ENCODE results near the gene MTMR12.
"Not testable (repeated sequence)": the region's sequence is repeated elsewhere in the genome, so short reads cannot be mapped to it uniquely, and the experiment has no call there.

MTMR12 gene

DNA sequence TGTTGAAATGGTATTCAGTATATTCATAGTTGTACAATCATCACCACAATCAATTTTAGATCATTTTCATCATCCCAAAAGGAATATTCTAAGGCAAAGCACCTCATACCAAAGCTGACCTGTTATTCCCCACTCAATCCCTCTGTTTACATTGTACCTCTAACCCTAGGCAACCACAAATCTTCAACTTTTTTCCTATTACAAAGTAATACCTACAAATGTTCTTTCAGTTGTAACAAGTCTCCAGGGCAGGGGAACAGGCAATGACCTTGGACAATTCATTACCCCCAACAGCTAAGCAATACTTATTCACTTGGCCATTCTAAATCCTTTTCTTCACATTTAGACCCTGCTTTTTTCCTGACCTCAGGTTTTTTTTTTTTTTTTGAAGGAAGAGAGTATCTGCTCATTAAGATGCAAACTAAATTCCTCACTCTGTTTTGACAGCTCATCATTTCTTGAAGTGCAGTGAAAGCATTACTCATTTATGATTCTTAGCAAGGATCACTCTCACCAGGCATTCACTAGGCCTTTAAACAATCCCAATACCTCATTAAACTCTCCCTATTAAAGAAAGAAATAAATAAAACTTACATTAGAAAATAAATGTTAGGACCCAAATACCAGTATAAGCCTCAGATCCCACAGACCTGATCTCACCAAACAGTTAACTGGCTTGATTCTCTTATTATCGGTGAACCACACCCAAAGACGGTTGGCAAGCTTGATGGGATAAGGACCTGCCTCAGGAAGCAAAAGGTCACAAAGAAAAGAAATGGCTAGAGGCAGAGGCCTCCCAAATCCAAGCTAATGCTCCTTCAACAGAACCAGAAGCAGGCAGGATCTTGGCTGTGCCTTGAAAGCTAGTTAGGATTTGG is 15.3 kb downstream of the MTMR12 start:
- H3K27ac ChIP-seq (ENCODE audit: low read length): no peak overlapping the region
- H3K36me3 ChIP-seq (ENCODE audit: control insufficient read depth in 2 of 2, insufficient read depth in 2 of 2, low read length in 2 of 2): peaks cover 8 to 13% of the 10 kb centered on the region in 2 donors
- peaks cover 8% of the 10 kb centered on the region for H3K4me1 ChIP-seq (ENCODE audit: control insufficient read depth, insufficient read depth, low read length)
- H3K27me3 ChIP-seq (ENCODE audit: control insufficient read depth in 1 of 2, insufficient read depth in 2 of 2, low read length in 2 of 2): no peaks in the 10 kb centered on the region
- H3K4me3 ChIP-seq (ENCODE audit: low read length in 2 of 2): no peak overlapping the region
- H3K9me3 ChIP-seq (ENCODE audit: control insufficient read depth in 2 of 2, low read length in 2 of 2): no peaks in the 10 kb centered on the region
- no peak overlapping the region for H3K9ac ChIP-seq (ENCODE audit: low read length in 2 of 2)

DNA sequence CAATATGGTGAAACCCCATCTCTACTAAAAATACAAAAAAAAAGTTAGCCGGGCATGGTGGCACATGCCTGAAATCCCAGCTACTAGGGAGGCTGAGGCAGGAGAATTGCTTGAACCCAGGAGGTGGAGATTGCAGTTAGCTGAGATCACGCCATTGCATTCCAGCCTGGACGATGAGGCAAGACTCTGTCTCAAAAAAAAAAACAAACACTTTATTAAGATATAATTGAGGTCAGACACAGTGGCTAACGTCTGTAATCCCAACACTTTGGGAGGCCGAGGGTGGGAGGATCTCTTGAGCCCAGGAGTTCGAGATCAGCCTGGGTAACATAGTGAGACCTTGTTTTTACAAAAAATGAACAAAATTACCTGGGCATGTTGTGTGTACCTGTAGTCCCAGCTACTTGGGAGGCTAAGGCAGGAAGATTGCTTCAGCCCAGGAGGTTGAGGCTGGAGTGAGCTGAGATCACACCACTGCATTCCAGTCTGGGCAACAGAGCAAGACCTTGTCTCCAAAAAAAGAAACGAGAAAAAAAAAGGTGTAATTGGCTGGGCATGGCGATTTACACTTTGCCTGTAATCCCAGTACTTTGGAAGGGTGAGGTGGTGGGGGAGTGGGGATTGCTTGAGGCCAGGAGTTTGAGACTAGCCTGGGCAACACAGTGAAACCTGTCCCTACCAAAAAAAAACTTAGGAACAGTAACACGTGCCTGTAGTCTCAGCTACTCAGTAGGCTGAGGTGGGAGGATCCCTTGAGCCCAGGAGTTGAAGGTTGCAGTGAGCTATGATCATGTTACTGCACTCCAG is 16.6 kb downstream of the MTMR12 start:
- not testable (repeated sequence) for H3K27ac ChIP-seq (ENCODE audit: low read length); H3K4me3 ChIP-seq (ENCODE audit: low read length in 2 of 2); H3K9me3 ChIP-seq (ENCODE audit: control insufficient read depth in 2 of 2, low read length in 2 of 2); H3K9ac ChIP-seq (ENCODE audit: low read length in 2 of 2); H3K4me1 ChIP-seq (ENCODE audit: control insufficient read depth, insufficient read depth, low read length); H3K27me3 ChIP-seq (ENCODE audit: control insufficient read depth in 1 of 2, insufficient read depth in 2 of 2, low read length in 2 of 2)
- peaks cover 8 to 16% of the 10 kb centered on the region in 2 donors for H3K36me3 ChIP-seq (ENCODE audit: control insufficient read depth in 2 of 2, insufficient read depth in 2 of 2, low read length in 2 of 2)

DNA sequence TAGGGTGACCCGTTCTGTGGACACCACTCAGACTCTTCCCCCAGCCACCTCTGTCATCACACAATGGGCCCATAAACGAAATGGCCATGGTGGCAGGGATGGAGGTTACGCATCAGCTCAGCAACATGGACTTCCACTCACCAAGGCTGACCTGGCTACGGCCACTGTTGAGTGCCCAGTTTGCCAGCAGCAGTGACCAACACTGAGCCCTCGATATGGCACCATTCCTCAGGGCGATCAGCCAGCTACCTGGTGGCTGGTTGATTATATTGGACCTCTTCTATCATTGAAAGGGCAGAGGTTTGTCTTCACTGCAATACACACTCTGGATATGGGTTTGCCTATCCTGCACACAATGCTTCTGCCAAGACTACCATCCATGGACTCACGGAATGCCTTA is 21.1 kb downstream of the MTMR12 start:
- Histone ChIP-seq H3K4me1 (ENCODE audit: control insufficient read depth, insufficient read depth, low read length) (no peaks in the 10 kb centered on the region), H3K27me3 (ENCODE audit: control insufficient read depth in 1 of 2, insufficient read depth in 2 of 2, low read length in 2 of 2) (no peaks in the 10 kb centered on the region), H3K9me3 (ENCODE audit: control insufficient read depth in 2 of 2, low read length in 2 of 2) (no peaks in the 10 kb centered on the region), H3K27ac (ENCODE audit: low read length) (no peak overlapping the region), H3K36me3 (ENCODE audit: control insufficient read depth in 2 of 2, insufficient read depth in 2 of 2, low read length in 2 of 2) (peaks cover 6 to 13% of the 10 kb centered on the region in 2 donors), H3K9ac (ENCODE audit: low read length in 2 of 2) (no peak overlapping the region), H3K4me3 (ENCODE audit: low read length in 2 of 2) (no peak overlapping the region)

DNA sequence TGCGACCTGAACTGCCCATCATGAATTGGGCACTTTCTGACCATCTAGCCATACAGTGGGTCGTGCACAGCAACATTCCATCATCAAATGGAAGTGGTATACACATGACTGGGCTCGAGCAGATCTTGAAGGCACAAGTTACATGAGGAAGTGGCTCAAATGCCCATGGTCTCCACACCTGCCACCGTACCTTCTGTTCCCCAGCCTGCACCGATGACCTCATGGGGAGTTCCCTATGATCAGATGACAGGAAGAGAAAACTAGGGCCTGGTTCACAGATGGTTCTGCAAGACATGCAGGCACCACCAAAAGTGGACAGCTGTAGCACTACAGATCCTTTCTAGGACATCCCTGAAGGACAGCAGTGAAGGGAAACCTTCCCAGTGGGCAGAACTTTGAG is 21.8 kb downstream of the MTMR12 start:
- Histone ChIP-seq H3K9me3 (ENCODE audit: control insufficient read depth in 2 of 2, low read length in 2 of 2) (no peaks in the 10 kb centered on the region), H3K9ac (ENCODE audit: low read length in 2 of 2) (no peak overlapping the region), H3K27ac (ENCODE audit: low read length) (no peak overlapping the region), H3K4me3 (ENCODE audit: low read length in 2 of 2) (no peak overlapping the region), H3K36me3 (ENCODE audit: control insufficient read depth in 2 of 2, insufficient read depth in 2 of 2, low read length in 2 of 2) (peaks cover 6 to 8% of the 10 kb centered on the region in 2 donors), H3K4me1 (ENCODE audit: control insufficient read depth, insufficient read depth, low read length) (no peaks in the 10 kb centered on the region), H3K27me3 (ENCODE audit: control insufficient read depth in 1 of 2, insufficient read depth in 2 of 2, low read length in 2 of 2) (no peaks in the 10 kb centered on the region)

- not testable (repeated sequence) for H3K36me3 ChIP-seq (ENCODE audit: control insufficient read depth in 2 of 2, insufficient read depth in 2 of 2, low read length in 2 of 2); H3K9ac ChIP-seq (ENCODE audit: low read length in 2 of 2); H3K4me3 ChIP-seq (ENCODE audit: low read length in 2 of 2); H3K9me3 ChIP-seq (ENCODE audit: control insufficient read depth in 2 of 2, low read length in 2 of 2); H3K4me1 ChIP-seq (ENCODE audit: control insufficient read depth, insufficient read depth, low read length); H3K27me3 ChIP-seq (ENCODE audit: control insufficient read depth in 1 of 2, insufficient read depth in 2 of 2, low read length in 2 of 2); H3K27ac ChIP-seq (ENCODE audit: low read length)
Measured at GRCh38 chr5:32290501-32290900, 22.2 kb downstream of the MTMR12 start.

DNA sequence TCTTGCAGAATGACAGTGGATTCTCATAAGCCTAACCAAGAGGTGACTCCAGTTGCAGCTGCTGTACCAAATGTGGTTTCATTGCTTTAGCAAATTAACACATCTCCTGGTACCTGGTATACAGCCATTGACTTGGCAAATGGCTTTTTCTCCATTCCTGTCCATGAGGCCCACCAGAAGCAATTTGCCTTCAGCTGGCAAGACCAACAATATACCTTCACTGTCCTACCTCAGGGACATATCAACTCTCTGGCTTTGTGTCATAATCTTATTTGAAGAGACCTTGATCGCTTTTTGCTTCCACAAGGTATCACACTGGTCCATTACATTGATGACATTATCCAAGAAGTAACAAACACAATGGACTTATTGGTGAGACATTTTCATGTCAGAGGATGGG is 22.8 kb downstream of the MTMR12 start:
- H3K36me3 ChIP-seq (ENCODE audit: control insufficient read depth in 2 of 2, insufficient read depth in 2 of 2, low read length in 2 of 2); H3K27me3 ChIP-seq (ENCODE audit: control insufficient read depth in 1 of 2, insufficient read depth in 2 of 2, low read length in 2 of 2); H3K9me3 ChIP-seq (ENCODE audit: control insufficient read depth in 2 of 2, low read length in 2 of 2); H3K27ac ChIP-seq (ENCODE audit: low read length); H3K4me1 ChIP-seq (ENCODE audit: control insufficient read depth, insufficient read depth, low read length); H3K9ac ChIP-seq (ENCODE audit: low read length in 2 of 2); H3K4me3 ChIP-seq (ENCODE audit: low read length in 2 of 2): not testable (repeated sequence)

DNA sequence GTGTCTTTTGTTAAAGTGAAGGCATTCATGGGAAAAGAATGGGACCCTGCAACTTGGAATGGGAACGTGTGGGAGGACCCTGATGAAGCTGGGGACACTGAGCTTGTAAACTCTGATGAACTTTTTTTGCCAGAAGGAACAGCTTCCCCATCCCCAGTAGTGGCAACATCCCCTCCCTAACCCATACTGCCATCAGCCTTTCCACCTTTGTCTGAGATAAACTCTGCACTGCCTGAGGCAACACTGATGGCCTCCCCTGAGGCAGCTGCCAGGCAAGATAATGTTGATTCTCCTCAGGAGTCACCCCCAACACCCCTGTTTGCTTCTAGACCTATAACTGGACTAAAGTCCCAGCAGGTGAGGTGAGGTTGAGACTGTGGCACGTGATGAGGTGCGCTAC is 24.6 kb downstream of the MTMR12 start:
- H3K9ac ChIP-seq (ENCODE audit: low read length in 2 of 2); H3K4me1 ChIP-seq (ENCODE audit: control insufficient read depth, insufficient read depth, low read length); H3K4me3 ChIP-seq (ENCODE audit: low read length in 2 of 2); H3K36me3 ChIP-seq (ENCODE audit: control insufficient read depth in 2 of 2, insufficient read depth in 2 of 2, low read length in 2 of 2); H3K27ac ChIP-seq (ENCODE audit: low read length); H3K27me3 ChIP-seq (ENCODE audit: control insufficient read depth in 1 of 2, insufficient read depth in 2 of 2, low read length in 2 of 2); H3K9me3 ChIP-seq (ENCODE audit: control insufficient read depth in 2 of 2, low read length in 2 of 2): not testable (repeated sequence)

DNA sequence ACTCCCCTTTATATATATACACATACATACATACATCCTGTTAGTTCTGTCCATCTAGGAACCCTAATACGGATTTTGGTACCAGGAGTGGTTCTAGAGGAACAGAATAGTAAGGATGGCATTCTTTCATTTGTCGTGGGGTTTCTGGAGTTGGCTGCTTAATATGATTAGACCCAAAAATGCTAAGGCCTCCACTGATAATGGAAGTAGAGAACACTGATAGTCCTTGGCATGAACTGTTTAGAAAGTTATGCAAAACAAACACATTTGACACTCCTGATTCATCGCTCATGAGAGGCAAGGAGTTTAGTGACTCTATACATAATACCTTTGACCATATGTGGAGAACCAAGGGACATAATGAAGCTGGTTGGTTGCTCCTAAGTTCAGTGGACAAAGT is 25.2 kb downstream of the MTMR12 start:
- not testable (repeated sequence) for H3K4me3 ChIP-seq (ENCODE audit: low read length in 2 of 2); H3K36me3 ChIP-seq (ENCODE audit: control insufficient read depth in 2 of 2, insufficient read depth in 2 of 2, low read length in 2 of 2); H3K9ac ChIP-seq (ENCODE audit: low read length in 2 of 2); H3K9me3 ChIP-seq (ENCODE audit: control insufficient read depth in 2 of 2, low read length in 2 of 2); H3K27ac ChIP-seq (ENCODE audit: low read length); H3K27me3 ChIP-seq (ENCODE audit: control insufficient read depth in 1 of 2, insufficient read depth in 2 of 2, low read length in 2 of 2); H3K4me1 ChIP-seq (ENCODE audit: control insufficient read depth, insufficient read depth, low read length)

DNA sequence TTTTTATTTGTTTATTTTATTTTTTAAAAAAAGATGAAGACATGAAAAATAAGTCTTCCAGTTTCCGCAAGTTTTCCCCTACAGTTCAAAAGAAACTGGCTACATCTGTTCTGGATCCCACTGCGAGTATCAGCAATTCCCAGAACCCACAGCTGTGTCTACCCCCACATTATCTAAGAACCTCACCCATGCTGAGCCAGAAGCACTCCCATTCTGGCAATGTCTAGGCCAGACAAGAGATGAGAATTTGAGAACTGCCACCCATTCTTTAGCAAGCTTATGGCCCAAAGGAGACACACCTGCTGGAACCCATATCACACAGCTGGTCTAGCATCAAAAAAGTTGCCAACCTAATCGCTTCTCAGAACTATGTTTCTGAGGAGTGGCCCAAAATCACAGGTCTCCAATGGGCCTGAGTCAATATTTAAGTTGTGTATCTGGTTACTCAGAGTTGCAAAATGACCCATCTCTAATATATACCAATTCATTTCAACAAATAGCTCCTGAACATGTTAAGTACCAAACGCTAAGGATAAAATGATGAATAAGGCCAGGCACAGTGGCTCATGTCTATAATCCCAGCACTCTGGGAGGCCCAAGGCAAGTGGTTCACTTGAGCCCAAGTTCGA is 27.1 kb downstream of the MTMR12 start:
- peaks cover 0 to 2% of the 10 kb centered on the region in 2 donors for H3K36me3 ChIP-seq (ENCODE audit: control insufficient read depth in 2 of 2, insufficient read depth in 2 of 2, low read length in 2 of 2)
- H3K27ac ChIP-seq (ENCODE audit: low read length): no peak overlapping the region
- H3K9me3 ChIP-seq (ENCODE audit: control insufficient read depth in 2 of 2, low read length in 2 of 2): no peaks in the 10 kb centered on the region
- peaks cover 3% of the 10 kb centered on the region for H3K4me1 ChIP-seq (ENCODE audit: control insufficient read depth, insufficient read depth, low read length)
- H3K9ac ChIP-seq (ENCODE audit: low read length in 2 of 2): no peak overlapping the region
- H3K4me3 ChIP-seq (ENCODE audit: low read length in 2 of 2): no peak overlapping the region
- H3K27me3 ChIP-seq (ENCODE audit: control insufficient read depth in 1 of 2, insufficient read depth in 2 of 2, low read length in 2 of 2): no peaks in the 10 kb centered on the region

GRCh38 chr5:32283539-32284377 is 29.0 kb downstream of the MTMR12 start:
- H3K27ac ChIP-seq (ENCODE audit: low read length): no peak overlapping the region
- no peak overlapping the region for H3K4me3 ChIP-seq (ENCODE audit: low read length in 2 of 2)
- H3K36me3 ChIP-seq (ENCODE audit: control insufficient read depth in 2 of 2, insufficient read depth in 2 of 2, low read length in 2 of 2): peaks cover 0 to 4% of the 10 kb centered on the region in 2 donors
- H3K9ac ChIP-seq (ENCODE audit: low read length in 2 of 2): no peak overlapping the region
- no peaks in the 10 kb centered on the region for H3K9me3 ChIP-seq (ENCODE audit: control insufficient read depth in 2 of 2, low read length in 2 of 2)
- peaks cover 3% of the 10 kb centered on the region for H3K4me1 ChIP-seq (ENCODE audit: control insufficient read depth, insufficient read depth, low read length)
- no peaks in the 10 kb centered on the region for H3K27me3 ChIP-seq (ENCODE audit: control insufficient read depth in 1 of 2, insufficient read depth in 2 of 2, low read length in 2 of 2)
